ENCODE results near the gene TRIP11.

DNA sequence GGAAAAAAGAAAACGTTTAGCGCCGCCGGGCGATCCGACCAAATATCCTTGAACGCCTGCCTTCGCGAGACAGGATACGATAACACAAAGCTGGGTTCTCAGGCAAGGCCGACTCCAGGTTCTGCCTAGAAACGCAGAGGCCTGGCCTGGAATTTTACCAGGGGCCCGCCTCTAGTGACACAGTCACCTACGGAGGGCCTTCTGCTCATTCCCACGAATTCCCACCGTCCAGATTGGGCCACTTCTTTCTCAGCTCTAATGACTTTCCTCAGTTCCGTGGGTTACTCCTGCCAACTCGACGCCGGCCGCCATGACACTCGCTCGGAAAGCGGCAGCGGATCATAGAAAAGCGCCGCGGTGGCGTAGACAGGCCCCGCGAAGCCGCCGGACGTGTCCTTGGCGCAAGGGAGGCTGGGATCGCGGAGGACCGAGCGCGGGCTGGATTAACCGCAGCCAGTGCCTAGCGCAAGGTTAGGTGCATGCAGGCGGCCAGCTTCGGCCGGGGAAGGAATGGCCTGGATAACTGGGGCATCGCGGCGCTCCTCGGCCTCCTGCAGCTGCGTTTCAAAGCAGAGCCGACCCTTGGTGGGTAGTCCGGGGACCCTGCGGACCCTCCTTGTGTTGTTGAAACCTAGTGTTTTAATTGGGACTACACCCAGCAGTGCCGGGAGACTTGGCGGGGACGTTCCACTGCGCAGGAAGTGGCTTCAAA is at the start of gene TRIP11:
- TF ChIP-seq, protein P1, sequence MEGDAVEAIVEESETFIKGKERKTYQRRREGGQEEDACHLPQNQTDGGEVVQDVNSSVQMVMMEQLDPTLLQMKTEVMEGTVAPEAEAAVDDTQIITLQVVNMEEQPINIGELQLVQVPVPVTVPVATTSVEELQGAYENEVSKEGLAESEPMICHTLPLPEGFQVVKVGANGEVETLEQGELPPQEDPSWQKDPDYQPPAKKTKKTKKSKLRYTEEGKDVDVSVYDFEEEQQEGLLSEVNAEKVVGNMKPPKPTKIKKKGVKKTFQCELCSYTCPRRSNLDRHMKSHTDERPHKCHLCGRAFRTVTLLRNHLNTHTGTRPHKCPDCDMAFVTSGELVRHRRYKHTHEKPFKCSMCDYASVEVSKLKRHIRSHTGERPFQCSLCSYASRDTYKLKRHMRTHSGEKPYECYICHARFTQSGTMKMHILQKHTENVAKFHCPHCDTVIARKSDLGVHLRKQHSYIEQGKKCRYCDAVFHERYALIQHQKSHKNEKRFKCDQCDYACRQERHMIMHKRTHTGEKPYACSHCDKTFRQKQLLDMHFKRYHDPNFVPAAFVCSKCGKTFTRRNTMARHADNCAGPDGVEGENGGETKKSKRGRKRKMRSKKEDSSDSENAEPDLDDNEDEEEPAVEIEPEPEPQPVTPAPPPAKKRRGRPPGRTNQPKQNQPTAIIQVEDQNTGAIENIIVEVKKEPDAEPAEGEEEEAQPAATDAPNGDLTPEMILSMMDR (IDR thresholded peaks at IDR 0.05; ENCODE audit: insufficient read depth, low read depth, low read length) = no peak
- no peak for TF ChIP-seq EZH2 (IDR thresholded peaks at IDR 0.05; ENCODE audit: insufficient read depth, low read length)

Data from astrocyte (in vitro differentiated cells and primary cell).